Left ventricle myocardium inferior (tissue), 1 donor: ENCODE results near the gene SLC44A1. TPM values are rescaled to one million over a fixed set of nuclear protein-coding genes. Genes with fewer than 3 reads are reported as not detected.

ENCODE experiments used
- DNase-seq: peaks from one replicate; pipeline ENCODE4 v3.0.0-alpha.2; 2020
- H3K27ac ChIP-seq: fragments of 200-600 bp; replicated peaks from 2 replicates; pipeline ENCODE4 v1.8.0; 2021
- H3K27me3 ChIP-seq: fragments of 200-600 bp; 2 replicates; pipeline ENCODE4 v1.8.0; 2021; ENCODE audit warnings: low read depth
- H3K36me3 ChIP-seq: fragments of 200-600 bp; 2 replicates; pipeline ENCODE4 v1.8.0; 2021
- H3K4me1 ChIP-seq: fragments of 200-600 bp; 2 replicates; pipeline ENCODE4 v1.8.0; 2021
- H3K4me3 ChIP-seq: fragments of 200-600 bp; 2 replicates; pipeline ENCODE4 v1.8.0; 2021; ENCODE audit warnings: mild to moderate bottlenecking, moderate library complexity
- H3K9me3 ChIP-seq: fragments of 200-600 bp; replicated peaks from 2 replicates; pipeline ENCODE4 v1.8.0; 2021
- intact Hi-C: fragments of 100-400 bp; cut with micrococcal nuclease; formaldehyde crosslinking; loops from one replicate; pipeline ENCODE4 v1.11.0; 2022
- total RNA-seq: library from RNA; stranded (reverse); fragmentation: NEBNext Ultra II Directional; extraction: Animal tissue kit (Norgen Biotek cat#: 25700); gene quantifications from one replicate; pipeline ENCODE4 v1.2.1, GENCODE V29; 2021
- TF ChIP-seq, protein P1 (sequence below): fragments of 200-600 bp; IDR thresholded peaks from 2 replicates; pipeline ENCODE4 v1.8.0; 2021; ENCODE audit warnings: antibody characterized with exemption, mild to moderate bottlenecking, borderline replicate concordance
- donor health status: DM: no; HTN: yes; CAD: no; lungs with severe emphysema.

The SLC44A1 gene
- total RNA-seq, 1 donor from 2014 or later, result 27.0 TPM

GRCh38 chr9:105219291-105219805, 25.1 kb upstream of the SLC44A1 start:
- peaks cover 10% of the 10 kb centered on the region for H3K4me1 ChIP-seq
- no peak for DNase-seq
- H3K27me3 ChIP-seq, result no peaks in the 10 kb centered on the region
- no peak overlapping the region for H3K4me3 ChIP-seq
- no peak overlapping the region for H3K27ac ChIP-seq
- H3K9me3 ChIP-seq, result peaks cover 19% of the 10 kb centered on the region
- intact Hi-C loops, result no loop called here
- no peaks in the 10 kb centered on the region for H3K36me3 ChIP-seq
- TF ChIP-seq, protein P1, sequence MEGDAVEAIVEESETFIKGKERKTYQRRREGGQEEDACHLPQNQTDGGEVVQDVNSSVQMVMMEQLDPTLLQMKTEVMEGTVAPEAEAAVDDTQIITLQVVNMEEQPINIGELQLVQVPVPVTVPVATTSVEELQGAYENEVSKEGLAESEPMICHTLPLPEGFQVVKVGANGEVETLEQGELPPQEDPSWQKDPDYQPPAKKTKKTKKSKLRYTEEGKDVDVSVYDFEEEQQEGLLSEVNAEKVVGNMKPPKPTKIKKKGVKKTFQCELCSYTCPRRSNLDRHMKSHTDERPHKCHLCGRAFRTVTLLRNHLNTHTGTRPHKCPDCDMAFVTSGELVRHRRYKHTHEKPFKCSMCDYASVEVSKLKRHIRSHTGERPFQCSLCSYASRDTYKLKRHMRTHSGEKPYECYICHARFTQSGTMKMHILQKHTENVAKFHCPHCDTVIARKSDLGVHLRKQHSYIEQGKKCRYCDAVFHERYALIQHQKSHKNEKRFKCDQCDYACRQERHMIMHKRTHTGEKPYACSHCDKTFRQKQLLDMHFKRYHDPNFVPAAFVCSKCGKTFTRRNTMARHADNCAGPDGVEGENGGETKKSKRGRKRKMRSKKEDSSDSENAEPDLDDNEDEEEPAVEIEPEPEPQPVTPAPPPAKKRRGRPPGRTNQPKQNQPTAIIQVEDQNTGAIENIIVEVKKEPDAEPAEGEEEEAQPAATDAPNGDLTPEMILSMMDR, result no peak

GRCh38 chr9:105220451-105220850, 24.0 kb upstream of the SLC44A1 start:
- Histone ChIP-seq H3K9me3 (peaks cover 27% of the 10 kb centered on the region), H3K4me3 (no peak overlapping the region), H3K36me3 (no peaks in the 10 kb centered on the region), H3K4me1 (peaks cover 10% of the 10 kb centered on the region), H3K27me3 (no peaks in the 10 kb centered on the region), H3K27ac (no peak overlapping the region)
- DNase-seq, result no peak
- intact Hi-C loops, result no loop called here
- TF ChIP-seq, protein P1, result no peak

DNA sequence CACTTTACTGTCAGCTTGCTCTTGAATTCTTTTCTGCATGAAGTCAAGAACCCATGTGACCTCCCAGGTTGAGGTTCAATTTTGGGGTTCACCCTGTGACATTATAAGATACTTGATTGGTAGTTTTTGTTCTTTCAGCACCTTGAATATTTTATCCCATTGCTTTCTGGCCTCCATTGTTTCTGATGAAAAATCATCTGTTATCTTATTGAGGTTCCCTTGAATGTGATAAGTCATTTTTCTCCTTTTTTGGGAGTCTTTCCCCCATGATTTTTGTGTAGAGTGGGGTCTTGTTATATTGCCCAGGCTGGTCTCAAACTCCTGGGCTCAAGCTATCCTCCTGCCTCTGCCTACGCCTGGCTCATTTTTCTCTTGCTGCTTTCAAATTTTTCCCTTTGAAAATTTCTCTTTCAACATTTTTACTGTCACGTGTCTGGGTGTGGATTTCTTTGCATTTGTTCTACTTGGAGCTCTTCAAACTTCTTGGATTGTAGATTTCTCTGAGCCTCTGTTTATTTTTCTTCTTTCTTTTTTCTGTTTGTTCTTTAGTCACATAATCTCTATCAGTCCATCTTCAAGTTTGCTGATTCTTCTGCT, 20.8 kb upstream of the SLC44A1 start:
- H3K27me3 ChIP-seq, result no peaks in the 10 kb centered on the region
- no peak for DNase-seq
- TF ChIP-seq, protein P1, result no peak
- no peak overlapping the region for H3K27ac ChIP-seq
- peaks cover 27% of the 10 kb centered on the region for H3K9me3 ChIP-seq
- H3K36me3 ChIP-seq, result no peaks in the 10 kb centered on the region
- no peaks in the 10 kb centered on the region for H3K4me1 ChIP-seq
- intact Hi-C loops, result no loop called here
- H3K4me3 ChIP-seq, result no peak overlapping the region

DNA sequence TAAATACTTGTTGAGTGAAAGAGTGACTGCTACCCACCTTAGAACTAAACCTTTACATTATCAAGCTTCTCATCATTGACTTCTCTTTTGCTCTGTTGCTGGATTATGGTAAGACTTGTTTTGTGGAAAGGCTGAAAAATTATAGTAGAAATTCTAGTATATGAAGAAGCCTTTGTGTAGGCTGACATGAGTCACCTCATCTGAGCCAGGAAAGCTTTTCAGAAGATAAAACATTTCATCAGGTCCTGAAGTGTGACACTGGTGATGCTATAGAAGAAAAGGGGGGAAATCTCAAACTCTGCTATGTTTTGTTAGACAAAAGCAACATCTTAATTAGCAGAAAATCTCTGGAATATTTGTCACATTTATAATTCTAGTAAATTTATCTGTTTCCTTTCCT, 18.4 kb upstream of the SLC44A1 start:
- no peak overlapping the region for H3K27ac ChIP-seq
- no peaks in the 10 kb centered on the region for H3K4me1 ChIP-seq
- TF ChIP-seq, protein P1, result no peak
- no peaks in the 10 kb centered on the region for H3K27me3 ChIP-seq
- intact Hi-C loops, result no loop called here
- H3K4me3 ChIP-seq, result no peak overlapping the region
- no peaks in the 10 kb centered on the region for H3K36me3 ChIP-seq
- H3K9me3 ChIP-seq, result peaks cover 27% of the 10 kb centered on the region
- DNase-seq, result no peak

DNA sequence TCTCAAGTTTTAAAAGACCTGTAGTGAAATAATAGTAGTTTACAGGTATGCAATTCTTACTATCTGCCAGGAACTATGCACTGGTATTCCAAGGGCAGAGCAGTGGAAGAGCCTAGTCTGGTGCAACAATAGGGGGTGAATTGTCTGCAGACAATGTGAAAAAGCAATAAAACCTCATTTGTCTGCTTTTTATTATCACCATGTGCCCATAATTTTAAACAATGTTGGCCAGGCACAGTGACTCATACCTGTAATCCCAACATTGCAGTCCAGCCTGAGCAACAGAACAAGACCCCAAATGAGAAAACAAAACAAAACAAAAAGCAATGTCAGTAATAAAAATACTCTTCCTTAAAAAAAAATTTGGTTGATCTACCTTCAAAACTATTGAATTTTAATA, 12.2 kb upstream of the SLC44A1 start:
- no peaks in the 10 kb centered on the region for H3K9me3 ChIP-seq
- no peaks in the 10 kb centered on the region for H3K4me1 ChIP-seq
- H3K27ac ChIP-seq, result no peak overlapping the region
- H3K4me3 ChIP-seq, result no peak overlapping the region
- DNase-seq, result no peak
- no peaks in the 10 kb centered on the region for H3K36me3 ChIP-seq
- intact Hi-C loops, result no loop called here
- no peaks in the 10 kb centered on the region for H3K27me3 ChIP-seq
- TF ChIP-seq, protein P1, result no peak
